CD4-positive, alpha-beta T cell treated with Interleukin-21 for 1 hour (primary cell): ENCODE measurements around the gene SMAD7.
A peak's percentile ranks its signal among the peaks of the same experiment; 100 is the strongest.

ENCODE experiments used
- DNase-seq: peaks from one replicate; pipeline ENCODE4 v3.0.0-alpha.2; 2020

The SMAD7 gene

GRCh38 chr18:48959921-48960920, 9.5 kb upstream of the SMAD7 start:
- no peak for DNase-seq

GRCh38 chr18:48959551-48959920, 8.8 kb upstream of the SMAD7 start:
- no peak for DNase-seq

GRCh38 chr18:48958951-48959350, 8.2 kb upstream of the SMAD7 start:
- no peak for DNase-seq

- no peak for DNase-seq
Measured at GRCh38 chr18:48957616-48958015, 6.9 kb upstream of the SMAD7 start.

GRCh38 chr18:48957136-48957535, 6.4 kb upstream of the SMAD7 start:
- DNase-seq = no peak

- DNase-seq = no peak
Measured at GRCh38 chr18:48956356-48956755, 5.6 kb upstream of the SMAD7 start.

- DNase-seq = peak; percentile 45
Measured at GRCh38 chr18:48955830-48956261, 5.1 kb upstream of the SMAD7 start.

GRCh38 chr18:48954886-48955819, 4.4 kb upstream of the SMAD7 start:
- no peak for DNase-seq

GRCh38 chr18:48953104-48953706, 2.4 kb upstream of the SMAD7 start:
- peak; percentile 65 for DNase-seq

GRCh38 chr18:48952287-48953103, 1.7 kb upstream of the SMAD7 start:
- peak; percentile 60 for DNase-seq

GRCh38 chr18:48951448-48952286, 902 bp upstream of the SMAD7 start:
- DNase-seq = peak; percentile 86

- peak; percentile 34 for DNase-seq
Measured at GRCh38 chr18:48949606-48950535, 894 bp downstream of the SMAD7 start.

- peak; percentile 66 for DNase-seq
Measured at GRCh38 chr18:48949050-48949605, 1.6 kb downstream of the SMAD7 start.

GRCh38 chr18:48948112-48949049, 2.4 kb downstream of the SMAD7 start:
- DNase-seq = peak; percentile 61

- no peak for DNase-seq
Measured at GRCh38 chr18:48947560-48947959, 3.2 kb downstream of the SMAD7 start.

- DNase-seq = no peak
Measured at GRCh38 chr18:48947092-48947491, 3.7 kb downstream of the SMAD7 start.

- no peak for DNase-seq
Measured at GRCh38 chr18:48946329-48946835, 4.4 kb downstream of the SMAD7 start.

- no peak for DNase-seq
Measured at GRCh38 chr18:48945953-48946217, 4.9 kb downstream of the SMAD7 start.

GRCh38 chr18:48944634-48945033, 6.1 kb downstream of the SMAD7 start:
- no peak for DNase-seq
